HG02970 (cell line): ENCODE measurements around the gene OR52E1.
"Not testable (repeated sequence)": the region's sequence is repeated elsewhere in the genome, so short reads cannot be mapped to it uniquely, and the experiment has no call there.

ENCODE experiments used
- ATAC-seq: cut with Tn5 transposase; IDR thresholded peaks from one replicate; pipeline ENCODE4 v1.9.1; 2021; ENCODE audit warnings: mild to moderate bottlenecking, moderate library complexity, moderate number of reproducible peaks; ENCODE audit not compliant: unreplicated experiment, low FRiP score

Gene OR52E1

GRCh38 chr11:5069272-5069671 lies at the start of gene OR52E1:
Gene OR52E1, plus strand, starts transcription at chr11:5069572.
- no peak for ATAC-seq

DNA sequence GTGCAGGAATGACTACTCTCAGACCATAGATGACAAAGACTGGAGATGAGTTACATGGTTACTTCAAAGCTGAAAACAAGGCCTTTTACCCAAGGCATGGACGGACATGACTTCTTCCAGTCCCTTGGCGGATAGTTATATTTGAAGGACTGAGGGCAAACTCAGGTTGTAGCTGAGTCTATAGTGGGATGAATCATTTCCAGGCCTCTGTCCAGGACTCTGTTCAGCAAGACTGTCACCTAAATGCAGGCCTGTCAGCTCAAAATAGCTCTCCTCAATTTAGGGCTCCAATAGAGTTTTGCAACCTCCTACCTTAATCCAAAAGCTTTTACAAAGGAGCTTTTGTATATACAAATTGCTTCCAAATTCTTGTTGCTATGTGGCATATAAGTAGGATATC lies 47.4 kb upstream of the OR52E1 start:
- no peak for ATAC-seq

DNA sequence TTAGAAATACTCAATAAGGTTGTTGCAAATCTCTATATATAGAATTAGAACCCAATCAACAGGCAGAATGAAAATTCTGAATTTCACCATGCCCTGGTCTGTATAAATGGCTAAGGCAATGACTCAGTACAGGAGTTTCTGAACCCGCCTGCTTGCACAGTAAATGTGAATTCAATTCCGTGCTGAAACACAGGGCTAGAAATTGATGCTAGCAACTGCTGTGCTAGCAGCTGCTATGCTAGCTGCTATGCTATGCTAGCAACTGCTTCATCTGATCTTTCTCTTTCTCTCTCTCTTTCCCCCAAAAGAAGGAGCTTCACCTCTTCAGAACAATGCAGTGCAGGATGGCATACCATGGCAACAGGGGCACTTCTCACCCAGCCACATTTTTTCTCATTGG lies 32.7 kb upstream of the OR52E1 start:
- ATAC-seq = no peak

- ATAC-seq = no peak
Measured at GRCh38 chr11:5037926-5038325, 31.4 kb upstream of the OR52E1 start.

- no peak for ATAC-seq
Measured at GRCh38 chr11:5038341-5038740, 31.0 kb upstream of the OR52E1 start.

- no peak for ATAC-seq
Measured at GRCh38 chr11:5040876-5041275, 28.5 kb upstream of the OR52E1 start.

DNA sequence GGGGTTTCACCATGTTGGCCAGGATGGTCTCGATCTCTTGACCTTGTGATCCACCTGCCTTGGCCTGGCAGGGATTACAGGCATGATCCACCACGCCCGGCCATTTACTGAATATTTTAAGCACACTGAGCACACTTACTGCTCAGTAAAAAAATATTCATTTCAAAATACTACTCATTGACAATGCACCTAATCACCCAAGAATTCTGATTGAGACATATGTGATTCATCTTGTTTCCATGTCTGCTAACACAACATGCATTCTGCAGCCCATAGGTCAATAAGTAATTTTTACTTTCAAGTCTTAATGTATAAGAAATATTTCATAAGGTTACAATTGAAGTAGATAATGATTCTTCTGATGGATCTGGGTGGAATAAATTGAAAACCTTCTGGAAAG lies 27.3 kb upstream of the OR52E1 start:
- no peak for ATAC-seq

DNA sequence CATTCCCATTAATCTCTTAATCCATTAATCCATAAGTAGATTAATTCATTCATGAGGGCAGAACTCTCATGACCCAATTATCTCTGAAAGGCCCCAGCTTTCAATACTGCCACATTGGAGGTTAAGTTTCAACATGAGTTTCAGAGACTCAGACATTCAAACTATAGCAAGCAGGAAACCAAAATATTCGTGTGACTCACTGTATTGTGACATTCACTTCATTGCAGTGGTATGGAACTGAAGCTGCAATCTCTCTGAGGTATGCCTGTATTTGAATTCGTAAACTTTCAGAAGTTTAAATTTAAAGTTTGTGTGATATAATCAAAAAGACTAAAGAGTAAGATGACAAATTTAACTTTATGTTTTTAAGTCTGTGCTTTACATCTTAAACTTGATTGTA lies 26.0 kb upstream of the OR52E1 start:
- no peak for ATAC-seq

GRCh38 chr11:5046226-5046625 lies 23.1 kb upstream of the OR52E1 start, which contains the start of gene OR52J3:
Gene OR52J3, plus strand, starts transcription at chr11:5046526. Its CDS starts 0 bp downstream, at chr11:5046526.
- no peak for ATAC-seq

DNA sequence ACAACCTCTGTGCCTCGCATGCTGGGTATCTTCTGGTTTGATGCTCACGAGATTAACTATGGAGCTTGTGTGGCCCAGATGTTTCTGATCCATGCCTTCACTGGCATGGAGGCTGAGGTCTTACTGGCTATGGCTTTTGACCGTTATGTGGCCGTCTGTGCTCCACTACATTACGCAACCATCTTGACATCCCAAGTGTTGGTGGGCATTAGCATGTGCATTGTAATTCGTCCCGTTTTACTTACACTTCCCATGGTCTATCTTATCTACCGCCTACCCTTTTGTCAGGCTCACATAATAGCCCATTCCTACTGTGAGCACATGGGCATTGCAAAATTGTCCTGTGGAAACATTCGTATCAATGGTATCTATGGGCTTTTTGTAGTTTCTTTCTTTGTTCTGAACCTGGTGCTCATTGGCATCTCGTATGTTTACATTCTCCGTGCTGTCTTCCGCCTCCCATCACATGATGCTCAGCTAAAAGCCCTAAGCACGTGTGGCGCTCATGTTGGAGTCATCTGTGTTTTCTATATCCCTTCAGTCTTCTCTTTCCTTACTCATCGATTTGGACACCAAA lies 22.5 kb upstream of the OR52E1 start:
- no peak for ATAC-seq

- ATAC-seq = not testable (repeated sequence)
Measured at GRCh38 chr11:5058679-5059078, 10.7 kb upstream of the OR52E1 start.

DNA sequence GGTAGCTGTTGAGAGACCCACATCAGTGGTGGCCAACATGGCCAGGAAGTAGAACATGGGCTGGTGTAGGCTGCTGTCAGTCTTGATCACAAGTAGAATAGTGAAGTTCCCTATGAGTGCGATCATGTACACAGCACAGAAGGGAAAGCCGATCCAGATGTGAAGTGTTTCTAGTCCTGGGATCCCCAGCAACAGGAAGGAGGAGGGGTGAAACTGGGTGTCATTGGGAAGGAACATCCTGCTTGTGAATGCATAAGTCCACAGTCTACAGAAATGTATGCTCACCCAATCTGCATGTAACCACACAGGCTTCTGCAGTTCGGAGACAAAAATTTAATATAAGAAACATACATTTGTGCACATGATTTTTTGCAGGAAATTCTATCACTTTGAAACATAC lies 10.0 kb upstream of the OR52E1 start, which contains the start of gene OR52E2:
Gene OR52E2, minus strand, starts transcription at position 237 of the 400 bp plus-strand sequence. Its CDS starts 0 bp downstream, at position 237.
- ATAC-seq = no peak

DNA sequence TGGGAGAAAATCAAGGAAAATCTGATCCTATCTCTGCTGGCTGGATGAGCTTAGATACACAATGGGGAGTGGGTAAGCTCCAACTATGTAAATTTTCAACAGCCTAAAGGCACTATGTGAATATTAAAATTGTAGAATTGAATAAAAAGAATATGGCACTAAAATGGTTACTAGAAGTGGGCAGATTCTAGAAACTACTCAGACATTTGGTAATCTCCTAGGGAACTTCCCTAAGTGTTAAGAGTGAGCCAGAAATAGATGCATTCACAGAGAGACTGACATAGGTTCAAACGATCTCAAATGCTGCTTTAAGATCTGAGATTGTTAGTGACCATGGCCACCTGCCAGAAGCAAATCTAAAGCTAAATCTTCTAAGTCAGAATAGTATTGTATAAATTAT lies 4.3 kb upstream of the OR52E1 start:
- ATAC-seq = no peak

- no peak for ATAC-seq
Measured at GRCh38 chr11:5071799-5072198, 2.4 kb downstream of the OR52E1 start.

GRCh38 chr11:5081405-5081804 lies 12.0 kb downstream of the OR52E1 start:
- ATAC-seq = no peak

GRCh38 chr11:5083602-5084001 lies 14.2 kb downstream of the OR52E1 start:
- ATAC-seq = no peak

- ATAC-seq = no peak
Measured at GRCh38 chr11:5088556-5088955, 19.2 kb downstream of the OR52E1 start.

DNA sequence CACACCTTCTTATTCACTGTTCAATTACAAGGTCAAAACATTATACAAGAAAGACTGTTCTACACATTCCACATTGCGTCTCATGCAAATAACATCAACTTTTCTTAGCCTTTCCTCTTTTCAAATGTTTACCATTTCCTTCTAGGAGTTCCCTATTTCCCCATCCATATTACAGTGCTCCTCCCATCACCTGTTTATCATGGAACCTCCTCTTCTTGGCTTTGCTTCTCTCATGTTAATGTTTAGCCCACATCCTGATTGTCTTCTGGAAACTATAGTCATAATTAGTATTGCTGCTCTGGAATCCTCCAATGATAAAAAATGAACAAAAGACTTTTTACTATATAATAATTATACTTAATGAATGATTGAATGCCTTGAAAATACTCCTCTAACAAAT lies 21.3 kb downstream of the OR52E1 start:
- no peak for ATAC-seq

GRCh38 chr11:5092821-5093585 lies 23.6 kb downstream of the OR52E1 start:
- ATAC-seq = no peak

GRCh38 chr11:5096011-5096410 lies 26.6 kb downstream of the OR52E1 start:
- ATAC-seq = no peak

- no peak for ATAC-seq
Measured at GRCh38 chr11:5102246-5102645, 32.9 kb downstream of the OR52E1 start.

GRCh38 chr11:5103066-5103465 lies 33.7 kb downstream of the OR52E1 start:
- no peak for ATAC-seq
